GM23338 (cell line): ENCODE measurements around the gene AP1S1. TPM values are rescaled to one million over a fixed set of nuclear protein-coding genes. Genes with fewer than 3 reads are reported as not detected.
A peak's percentile ranks its signal among the peaks of the same experiment; 100 is the strongest.

Source experiments
- ATAC-seq: fragments of 200-7000 bp; cut with Tn5 transposase; 3 replicates; pipeline ENCODE4 v1.9.1; 2020
- DNase-seq: peaks from one replicate; pipeline ENCODE4 v3.0.0-alpha.2; 2015; ENCODE audit warnings: low spot score
- H2AFZ ChIP-seq: fragments of 200-600 bp; sonication (generic); 2 replicates; pipeline ENCODE4 v1.8.0; 2016; ENCODE audit warnings: antibody characterized with exemption, mild to moderate bottlenecking, moderate library complexity
- H3F3A ChIP-seq: fragments of 200-600 bp; sonication (generic); replicated peaks from 2 replicates; pipeline ENCODE4 v1.8.0; 2017; ENCODE audit warnings: antibody characterized with exemption, mixed run types, low read depth
- H3K27ac ChIP-seq: fragments of 200-600 bp; sonication (generic); 2 replicates; pipeline ENCODE4 v1.6.1; 2016; ENCODE audit warnings: low read depth
- H3K27me3 ChIP-seq: fragments of 200-600 bp; sonication (generic); 2 replicates; pipeline ENCODE4 v1.8.0; 2016; ENCODE audit warnings: mild to moderate bottlenecking, mixed run types, moderate library complexity; ENCODE audit not compliant: insufficient read depth
- H3K36me3 ChIP-seq: fragments of 200-600 bp; sonication (generic); 2 replicates; pipeline ENCODE4 v1.8.0; 2016; ENCODE audit warnings: mild to moderate bottlenecking; ENCODE audit not compliant: insufficient read depth
- H3K4me1 ChIP-seq: fragments of 200-600 bp; sonication (generic); 2 replicates; pipeline ENCODE4 v1.8.0; 2016; ENCODE audit warnings: mild to moderate bottlenecking, moderate library complexity; ENCODE audit not compliant: insufficient read depth
- H3K4me2 ChIP-seq: fragments of 200-600 bp; sonication (generic); 2 replicates; pipeline ENCODE4 v1.7.1; 2017; ENCODE audit warnings: mixed run types
- H3K4me3 ChIP-seq: fragments of 200-600 bp; sonication (generic); 2 replicates; pipeline ENCODE4 v1.6.1; 2016; ENCODE audit warnings: mixed run types
- H3K79me2 ChIP-seq: fragments of 200-600 bp; sonication (generic); replicated peaks from 2 replicates; pipeline ENCODE4 v1.8.0; 2017; ENCODE audit warnings: mild to moderate bottlenecking; ENCODE audit not compliant: insufficient read depth
- H3K9me2 ChIP-seq: fragments of 200-600 bp; sonication (generic); 2 replicates; pipeline ENCODE4 v1.8.0; 2017; ENCODE audit not compliant: insufficient read depth
- H4K20me1 ChIP-seq: fragments of 200-600 bp; sonication (generic); replicated peaks from 2 replicates; pipeline ENCODE4 v1.8.0; 2017; ENCODE audit warnings: mild to moderate bottlenecking; ENCODE audit not compliant: insufficient read depth
- H3K27ac Mint-ChIP-seq: 2 replicates; pipeline ENCODE4 v1.8.0; 2020; ENCODE audit warnings: inconsistent platforms, mild to moderate bottlenecking, moderate library complexity, mixed read lengths
- H3K27me3 Mint-ChIP-seq: 3 replicates; pipeline ENCODE4 v1.8.0; 2022; ENCODE audit warnings: low read depth, mild to moderate bottlenecking, moderate library complexity, mixed read lengths, inconsistent platforms; ENCODE audit not compliant: insufficient read depth, poor library complexity
- H3K36me3 Mint-ChIP-seq: 3 replicates; pipeline ENCODE4 v1.8.0; 2021; ENCODE audit warnings: low read depth, mild to moderate bottlenecking, inconsistent platforms, moderate library complexity, mixed read lengths
- H3K4me1 Mint-ChIP-seq: 3 replicates; pipeline ENCODE4 v1.8.0; 2020; ENCODE audit warnings: mild to moderate bottlenecking, inconsistent platforms, mixed read lengths
- H3K4me3 Mint-ChIP-seq: 3 replicates; pipeline ENCODE4 v1.8.0; 2021; ENCODE audit warnings: moderate library complexity, mild to moderate bottlenecking, inconsistent platforms, mixed read lengths
- H3K9me3 Mint-ChIP-seq: 3 replicates; pipeline ENCODE4 v1.8.0; 2020; ENCODE audit warnings: moderate library complexity, mild to moderate bottlenecking, inconsistent platforms, mixed read lengths
- CREB1 ChIP-seq: fragments of 250-450 bp; sonication (Bioruptor Pico); IDR thresholded peaks from 2 replicates; pipeline ENCODE4 v1.5.0; 2020; ENCODE audit warnings: low read depth, mild to moderate bottlenecking, moderate library complexity
- CTCF ChIP-seq, 2 experiments: fragments of 200-600 bp in 1 of 2; sonication (generic) in 1 of 2; conservative IDR thresholded peaks; 2 replicates each; pipeline versions ENCODE4 v1.5.1 to v1.6.1; 2016 to 2017; ENCODE audit warnings: antibody characterized with exemption in 2 of 2, low read depth in 2 of 2, mild to moderate bottlenecking in 2 of 2, moderate library complexity in 1 of 2
- ETS1 ChIP-seq: IDR thresholded peaks from 2 replicates; pipeline ENCODE4 v1.6.1; 2016; ENCODE audit warnings: antibody characterized with exemption
- EZH2 ChIP-seq: fragments of 200-600 bp; sonication (generic); IDR thresholded peaks from one replicate; pipeline ENCODE4 v1.8.0; 2017; ENCODE audit warnings: antibody characterized with exemption, mild to moderate bottlenecking, low read depth; ENCODE audit not compliant: unreplicated experiment
- EZH2phosphoT487 ChIP-seq: fragments of 200-600 bp; sonication (generic); IDR thresholded peaks from one replicate; pipeline ENCODE4 v1.8.1; 2018; ENCODE audit warnings: antibody characterized with exemption; ENCODE audit not compliant: unreplicated experiment
- JUNB ChIP-seq: IDR thresholded peaks from one replicate; pipeline ENCODE4 v1.6.1; 2016; ENCODE audit warnings: antibody characterized with exemption; ENCODE audit not compliant: unreplicated experiment
- NANOG ChIP-seq: IDR thresholded peaks from 2 replicates; pipeline ENCODE4 v1.6.1; 2016; ENCODE audit warnings: antibody characterized with exemption, borderline replicate concordance
- POLR2AphosphoS5 ChIP-seq: IDR thresholded peaks from 2 replicates; pipeline ENCODE4 v1.6.1; 2016; ENCODE audit warnings: antibody characterized with exemption, low read depth
- REST ChIP-seq: IDR thresholded peaks from one replicate; pipeline ENCODE4 v1.6.1; 2018; ENCODE audit warnings: antibody characterized with exemption; ENCODE audit not compliant: unreplicated experiment
- STAT1 ChIP-seq: IDR thresholded peaks from one replicate; pipeline ENCODE4 v1.6.1; 2016; ENCODE audit warnings: antibody characterized with exemption; ENCODE audit not compliant: unreplicated experiment
- ZNF114 ChIP-seq: fragments of 250-450 bp; sonication (Bioruptor Pico); IDR thresholded peaks from 2 replicates; pipeline ENCODE4 v1.5.0; 2020; ENCODE audit warnings: mild to moderate bottlenecking, moderate library complexity
- ZNF331 ChIP-seq: fragments of 250-450 bp; sonication (Bioruptor Pico); IDR thresholded peaks from 2 replicates; pipeline ENCODE4 v1.5.0; 2020; ENCODE audit warnings: low read depth, mild to moderate bottlenecking, moderate library complexity
- ZNF462 ChIP-seq: fragments of 250-450 bp; sonication (Bioruptor Pico); IDR thresholded peaks from 2 replicates; pipeline ENCODE4 v1.5.0; 2020; ENCODE audit warnings: mild to moderate bottlenecking, moderate library complexity
- polyA plus RNA-seq: library from polyadenylated mRNA; unstranded; fragments of >200 nt; fragmentation: Nextera tagmentation; extraction: Ambion mirVana; gene quantifications from 2 replicates; pipeline ENCODE4 v1.2.1, GENCODE V29; 2016
- total RNA-seq: library from RNA; depleted of rRNA; stranded (reverse); fragments of >200 nt; shearing (Covaris generic); gene quantifications from 2 replicates; pipeline ENCODE4 v1.2.3, GENCODE V29; 2014

The AP1S1 gene
- total and polyA plus RNA-seq, 2 experiments from 2014 or later: 11.5 to 60.6 TPM

- DNase-seq: no peak
- Mint-ChIP-seq H3K27me3 (peaks cover 14% of the 10 kb centered on the region), H3K36me3 (no peaks in the 10 kb centered on the region), H3K9me3 (no peaks in the 10 kb centered on the region; the same call in 1 of the 3 replicates), H3K4me3 (no peak overlapping the region), H3K27ac (no peak overlapping the region), H3K4me1 (peaks cover under 1% of the 10 kb centered on the region; the same call in 2 of the 3 replicates)
- TF ChIP-seq JUNB: no peak
- no peak for TF ChIP-seq NANOG
- TF ChIP-seq STAT1: no peak
- TF ChIP-seq ZNF331 (CRISPR knock-in tag): no peak
- no peak for TF ChIP-seq EZH2phosphoT487
- no peak for TF ChIP-seq EZH2
- TF ChIP-seq ZNF114 (CRISPR knock-in tag): no peak
- TF ChIP-seq CREB1: no peak
- no peak for TF ChIP-seq REST
- no peak for TF ChIP-seq ETS1
- no peak for TF ChIP-seq POLR2AphosphoS5
- no peak for TF ChIP-seq ZNF462 (CRISPR knock-in tag)
- no peak for TF ChIP-seq CTCF (conservative IDR thresholded peaks at IDR 0.05; ENCODE audit: low read depth in 2 of 2)
- no peaks in the 10 kb centered on the region for H3K9me2 ChIP-seq
- 0 out of 2 replicates have a peak, but pooled peaks cover 4% of the 10 kb centered on the region for H3F3A ChIP-seq
- no peak overlapping the region for H3K4me3 ChIP-seq
- no peaks in the 10 kb centered on the region for H4K20me1 ChIP-seq
- no peaks in the 10 kb centered on the region for H3K79me2 ChIP-seq
- H3K36me3 ChIP-seq: no peaks in the 10 kb centered on the region
- no peak overlapping the region for H3K27ac ChIP-seq
- no peak for ATAC-seq
- peaks cover 6% of the 10 kb centered on the region; the same call in 1 of the 2 replicates for H3K4me1 ChIP-seq
- no peak overlapping the region for H3K4me2 ChIP-seq
- H3K27me3 ChIP-seq: no peaks in the 10 kb centered on the region
- H2AFZ ChIP-seq: peak overlapping the region; percentile 52; the same call in 1 of the 2 replicates
Measured at GRCh38 chr7:101116898-101117297, 37.4 kb upstream of the AP1S1 start.
